Activated CD8-positive, alpha-beta memory T cell treated with anti-CD3 and anti-CD28 coated beads, Interleukin-2, amount 50 U/mL, for 24 hours (primary cell): Measurements from ENCODE around the gene NHSL2.
"Not testable (repeated sequence)": the region's sequence is repeated elsewhere in the genome, so short reads cannot be mapped to it uniquely, and the experiment has no call there.

Experiments used
- DNase-seq: peaks from one replicate; pipeline ENCODE4 v3.0.0-alpha.2; 2020; ENCODE audit errors: extremely low read depth

Gene NHSL2

DNA sequence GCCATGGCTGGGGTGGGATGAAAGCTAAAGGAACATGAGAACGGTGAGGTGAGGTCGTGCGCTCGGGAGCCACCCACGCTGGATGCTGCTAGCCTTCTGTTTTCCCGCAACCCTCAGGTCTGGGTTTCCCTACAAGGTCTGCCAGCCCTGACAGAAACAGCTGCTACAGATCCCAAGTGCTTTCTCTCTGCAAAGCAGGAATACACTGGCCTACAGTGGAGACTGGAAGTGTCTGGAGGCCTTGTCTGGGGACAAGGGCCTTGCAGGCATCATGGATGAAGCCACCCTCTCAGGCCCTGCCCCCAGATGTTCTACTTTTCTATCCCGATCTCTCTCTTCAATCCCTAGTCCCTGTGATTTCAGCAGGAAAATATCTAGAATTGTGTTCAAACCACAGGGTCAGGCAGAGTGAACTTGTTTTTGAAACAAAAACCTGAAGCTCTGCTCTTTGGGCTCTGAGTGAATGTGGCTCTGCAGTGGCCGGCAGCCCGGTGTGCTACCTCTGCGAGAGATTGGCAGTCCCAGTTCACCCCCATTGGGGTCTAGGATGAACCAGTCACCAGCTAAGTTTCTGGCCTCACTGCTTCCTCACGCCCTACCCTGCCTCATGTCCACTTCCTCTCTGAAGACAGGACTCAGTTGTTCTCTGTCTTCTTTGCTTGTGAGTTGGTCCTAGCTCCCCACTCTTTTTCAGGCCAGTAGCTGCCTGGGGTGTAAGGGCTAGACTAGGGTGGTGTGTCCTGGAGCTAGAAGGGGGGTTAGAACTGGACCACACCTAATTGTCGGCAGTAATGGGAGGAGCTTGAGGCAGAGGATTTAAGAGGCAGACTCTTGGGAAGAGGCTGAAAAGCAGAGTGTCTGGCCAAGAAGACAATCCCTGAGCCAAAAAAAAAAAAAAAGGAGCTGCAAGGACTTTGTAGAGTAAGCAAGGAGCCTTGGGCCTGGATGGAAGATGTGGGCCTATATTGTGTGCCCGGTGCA is 131.5 kb downstream of the NHSL2 start:
- DNase-seq, result no peak

DNA sequence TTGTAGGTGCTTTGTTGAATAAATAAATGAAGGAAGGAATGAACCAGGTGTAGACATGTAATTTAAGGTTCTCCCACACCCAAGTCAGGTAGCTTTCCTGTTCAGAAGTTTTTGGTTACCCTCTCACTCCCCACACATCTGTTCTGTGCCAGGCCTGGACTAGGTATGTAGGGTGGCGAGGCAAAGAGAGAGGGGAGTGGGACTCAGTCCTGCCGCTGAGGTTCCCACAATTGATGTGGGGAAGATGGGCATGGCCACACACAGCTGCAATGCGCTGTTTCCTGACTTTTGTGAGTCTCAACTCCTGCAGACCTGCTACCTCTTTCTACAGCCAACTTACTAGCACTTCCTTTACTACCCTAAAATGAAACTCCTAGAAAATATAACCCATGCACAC is 132.2 kb downstream of the NHSL2 start:
- DNase-seq, result no peak

DNA sequence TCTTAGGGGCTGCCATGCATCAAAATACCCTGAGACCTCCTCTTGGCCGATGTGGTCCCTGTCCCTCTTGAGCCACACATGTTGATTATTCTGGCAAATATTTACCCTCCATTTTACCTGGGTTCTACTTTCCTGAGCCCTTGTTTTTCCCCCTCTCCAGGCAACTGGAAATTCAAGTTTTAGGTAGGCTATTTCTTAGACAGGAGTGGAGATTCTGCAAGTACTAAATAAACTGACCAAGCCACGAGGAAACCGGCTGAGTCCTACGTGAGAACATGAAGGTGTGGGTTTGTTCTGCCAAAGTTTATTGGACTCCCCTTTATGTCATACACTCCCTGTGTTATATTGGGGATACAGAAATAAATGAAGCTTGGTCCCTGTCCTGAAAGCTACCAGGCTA is 133.0 kb downstream of the NHSL2 start:
- no peak for DNase-seq

DNA sequence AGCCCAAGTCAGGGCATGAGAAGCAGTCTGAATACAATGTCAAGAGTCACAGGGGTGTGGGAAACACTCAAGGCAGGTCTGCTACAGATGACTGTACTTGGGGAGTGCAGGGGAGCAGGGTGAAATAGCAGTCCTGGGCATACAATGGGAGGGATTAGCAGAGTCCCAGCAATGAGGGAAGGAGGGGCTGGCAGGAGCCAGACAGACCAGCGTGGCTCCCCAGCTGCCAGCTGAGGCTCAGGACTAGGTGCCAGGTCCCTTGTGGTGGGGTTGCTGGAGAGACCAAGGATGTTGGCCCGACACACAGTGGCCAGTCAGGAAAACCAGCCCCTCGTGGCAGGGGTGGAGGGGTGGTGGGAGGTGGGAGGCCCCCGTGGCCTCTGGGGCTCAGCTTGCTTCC is 134.5 kb downstream of the NHSL2 start:
- DNase-seq, result no peak

DNA sequence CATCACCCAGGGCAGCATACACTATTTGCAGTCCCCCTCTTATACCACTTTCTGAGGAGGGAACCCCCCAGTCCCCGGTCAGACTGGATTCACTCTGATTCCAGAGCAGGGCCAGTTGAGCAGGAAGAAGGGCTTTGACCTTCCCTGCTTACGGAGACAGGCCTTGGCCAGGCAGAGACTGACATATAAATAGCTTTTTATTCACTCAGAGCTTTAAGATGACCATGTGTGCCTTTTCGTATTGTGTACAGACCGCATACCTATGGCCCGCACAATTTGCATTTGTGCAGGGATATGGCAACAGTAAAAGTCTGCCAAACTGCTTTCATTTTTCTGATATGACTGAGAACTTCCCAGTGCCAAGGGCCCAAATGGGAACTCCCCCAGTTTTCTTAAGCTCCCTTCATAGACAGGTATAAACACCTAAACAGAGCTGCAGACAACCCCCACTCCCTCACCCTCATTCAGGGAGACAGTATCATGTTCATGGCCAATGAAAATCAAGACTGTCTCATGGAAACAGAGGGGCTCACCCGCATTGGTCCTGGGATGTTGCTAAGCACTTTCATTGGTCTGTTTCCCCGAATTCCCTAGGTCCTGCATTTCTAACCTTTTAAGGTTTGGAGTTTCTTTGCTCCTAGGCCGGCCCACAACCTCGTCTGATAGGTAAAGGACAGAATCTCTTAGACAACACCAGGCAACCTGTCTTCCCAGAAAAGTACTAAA is 135.1 kb downstream of the NHSL2 start:
- no peak for DNase-seq

DNA sequence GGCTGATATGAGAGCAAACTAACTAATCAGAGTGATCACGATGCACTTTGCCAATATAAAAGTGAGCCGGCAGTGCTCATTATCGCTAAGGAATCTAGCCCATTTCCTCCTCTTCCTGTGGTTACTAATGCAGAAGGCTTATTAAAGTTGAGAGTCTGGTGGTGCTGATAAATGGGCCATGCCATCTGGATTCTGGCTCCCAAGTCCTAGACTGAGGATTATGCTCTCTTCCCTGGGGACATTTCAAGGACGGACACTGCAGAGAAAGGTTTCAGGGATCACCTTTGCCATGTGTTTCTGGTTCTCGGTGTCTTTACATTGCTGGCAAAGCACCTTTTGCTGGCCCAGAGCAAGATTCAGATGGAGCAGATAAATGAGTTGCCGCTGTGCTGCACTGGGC is 135.8 kb downstream of the NHSL2 start:
- no peak for DNase-seq

DNA sequence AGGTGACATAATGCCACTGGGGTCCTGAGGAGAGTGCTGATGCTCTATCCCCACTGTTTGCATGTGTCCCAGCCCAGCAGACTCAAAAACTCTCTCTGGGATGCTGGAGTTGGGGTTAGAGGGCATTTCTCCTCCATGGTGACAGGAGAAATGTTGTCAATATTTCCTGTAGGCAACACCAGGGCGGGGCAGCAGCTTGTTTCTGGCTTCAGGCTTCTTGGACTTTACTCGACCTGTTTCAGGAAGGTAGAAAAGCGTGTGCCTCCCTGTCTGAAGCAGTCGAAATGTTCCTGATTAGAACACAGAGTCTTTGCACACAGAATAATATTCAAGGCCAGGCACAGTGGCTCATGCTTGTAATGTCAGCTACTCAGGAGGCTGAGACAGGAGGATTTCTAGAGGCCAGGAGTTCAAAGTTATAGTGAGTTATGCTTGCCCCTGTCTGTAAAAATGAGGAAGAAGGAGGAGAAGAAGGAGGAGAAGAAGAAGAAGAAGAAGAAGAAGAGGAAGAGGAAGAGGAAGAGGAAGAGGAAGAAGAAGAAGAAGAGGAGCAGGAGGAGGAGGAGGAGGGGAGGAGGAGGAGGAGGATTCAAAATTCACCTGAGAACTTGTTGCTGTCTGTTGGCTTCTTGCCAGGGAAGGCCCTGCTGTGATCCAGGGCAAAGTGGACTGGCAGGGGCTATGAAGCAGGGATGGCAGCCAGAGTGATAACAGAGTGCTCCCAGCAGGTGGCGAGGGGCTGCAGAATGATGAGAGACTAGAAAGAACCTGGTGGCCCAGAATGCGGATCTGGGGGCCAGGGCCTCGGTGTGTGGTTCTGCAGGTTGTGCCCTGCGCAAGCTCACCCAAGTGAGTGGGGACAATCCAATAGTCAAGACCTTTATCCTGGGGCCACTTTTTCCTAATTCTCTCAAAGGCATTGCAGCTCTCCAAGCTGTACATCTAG is 138.1 kb downstream of the NHSL2 start:
- DNase-seq, result no peak

DNA sequence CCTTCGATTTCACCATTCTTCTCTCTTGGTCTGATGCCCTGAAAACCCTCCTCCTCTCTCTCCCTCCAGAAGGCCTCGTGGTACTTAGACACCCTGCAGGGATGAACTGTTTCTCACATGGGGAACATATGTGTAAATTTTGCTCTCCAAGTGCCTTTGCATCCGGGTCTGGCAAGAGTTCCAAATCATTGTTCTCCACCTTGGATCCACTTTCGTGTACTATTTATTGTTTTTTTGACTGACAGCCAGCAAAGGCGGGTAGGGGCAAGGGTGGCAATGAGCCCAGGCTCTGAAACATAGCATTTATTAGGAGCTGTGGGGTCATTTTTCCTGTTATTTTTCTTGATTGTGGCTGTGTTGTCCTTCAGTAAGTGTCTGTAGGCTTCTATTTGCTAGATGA is 139.4 kb downstream of the NHSL2 start:
- no peak for DNase-seq

DNA sequence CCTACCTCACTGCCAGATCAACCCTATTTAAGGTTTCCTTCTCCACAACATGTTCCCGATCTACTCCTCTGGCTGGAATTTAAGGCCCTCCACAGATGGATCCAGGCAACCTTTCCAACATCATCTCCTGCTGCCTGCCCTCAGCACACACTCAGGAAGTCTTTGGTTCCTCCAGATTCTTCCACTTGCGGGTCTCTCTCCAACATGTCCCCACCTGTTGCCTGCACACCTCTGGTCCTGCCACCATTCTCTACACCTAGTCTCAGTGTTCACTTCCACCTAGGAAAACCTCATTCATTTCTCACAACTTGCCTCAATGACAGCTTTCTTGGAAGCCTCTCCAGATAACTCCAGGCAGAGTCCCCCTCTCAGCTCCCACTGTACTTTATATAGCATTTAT is 140.9 kb downstream of the NHSL2 start:
- DNase-seq, result no peak

DNA sequence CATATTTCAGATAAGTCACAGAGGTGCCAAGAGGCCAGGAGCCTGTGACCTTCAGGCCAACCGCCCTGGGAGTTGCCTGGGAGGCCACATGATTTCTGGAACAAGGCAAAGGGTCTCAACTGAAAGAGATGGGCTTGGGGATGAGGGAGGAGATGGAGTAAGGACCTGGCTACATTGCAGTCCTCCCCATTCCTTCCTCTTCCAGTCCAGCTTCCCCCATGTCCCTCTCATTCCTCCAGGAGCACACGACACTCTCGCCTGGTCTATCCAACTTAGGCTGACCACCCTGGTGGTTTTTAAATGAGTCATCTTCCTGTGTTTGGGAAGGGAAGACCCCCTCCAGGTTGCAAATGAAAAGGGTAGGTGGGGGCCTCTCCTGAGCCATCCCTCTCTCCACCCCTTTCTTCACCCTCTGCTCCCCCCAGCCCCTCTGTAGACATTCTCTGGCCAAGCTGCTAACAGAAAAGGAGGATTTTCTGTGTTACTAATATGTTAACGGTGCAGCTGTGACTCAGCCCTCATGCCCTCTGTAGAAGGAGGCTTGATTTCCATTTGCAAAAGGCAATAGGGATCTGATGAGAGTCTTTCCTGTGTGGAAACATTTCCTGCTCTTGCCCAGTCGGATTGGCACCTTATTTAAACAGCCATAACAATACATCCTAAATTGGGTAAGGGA is 141.9 kb downstream of the NHSL2 start:
- DNase-seq, result no peak

DNA sequence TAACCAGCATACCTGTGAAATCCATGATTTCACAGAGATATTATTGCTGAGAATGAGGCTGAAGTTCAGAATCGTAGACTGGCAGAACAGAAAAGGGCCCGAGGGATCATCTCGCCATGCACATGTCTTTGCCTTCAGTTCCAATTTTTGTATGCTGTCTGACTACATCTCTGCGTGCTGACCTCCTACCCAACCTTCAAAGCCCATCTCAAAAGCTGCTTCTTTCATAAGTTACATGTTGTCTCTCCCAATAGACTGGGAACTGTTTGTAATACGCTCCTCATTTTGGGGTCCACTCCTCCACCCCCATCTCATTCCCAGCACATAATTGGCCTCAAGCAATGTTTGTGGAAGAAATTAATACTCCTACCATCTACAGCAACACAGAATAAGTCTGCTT is 142.9 kb downstream of the NHSL2 start:
- no peak for DNase-seq

DNA sequence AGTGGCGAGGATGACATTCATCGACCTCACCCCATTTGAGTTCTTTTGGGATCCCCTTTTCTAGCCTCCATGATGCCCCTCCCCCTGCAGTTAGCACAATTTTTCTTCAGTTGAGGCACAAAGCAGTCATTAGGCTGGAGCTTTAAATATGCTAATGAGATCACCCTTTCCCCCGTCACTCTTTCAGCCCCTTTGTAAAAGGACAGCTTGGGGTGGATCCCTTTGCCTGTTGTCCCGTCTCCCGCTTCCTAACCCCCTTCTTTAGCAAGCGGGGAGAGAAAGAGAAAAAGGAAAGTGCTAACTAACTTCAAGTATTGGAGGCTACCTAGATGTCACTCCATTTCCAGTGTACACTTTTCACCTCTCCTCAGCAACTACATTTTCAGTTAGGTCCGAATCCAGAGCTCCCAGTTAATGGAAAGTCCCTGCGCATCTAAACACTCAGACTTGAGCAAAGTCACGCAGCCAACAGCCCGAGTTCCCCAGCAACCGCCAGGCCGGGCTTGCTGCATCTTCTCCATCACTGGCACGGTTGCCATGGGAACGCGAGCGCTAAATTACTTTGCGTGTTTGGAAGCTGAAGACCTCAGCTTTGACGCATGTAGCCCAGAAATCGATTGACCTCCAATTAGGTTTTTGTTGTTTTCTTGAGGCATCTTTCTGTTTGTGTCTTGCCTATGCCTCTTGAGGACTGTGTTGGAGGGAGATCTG is 144.3 kb downstream of the NHSL2 start:
- no peak for DNase-seq

DNA sequence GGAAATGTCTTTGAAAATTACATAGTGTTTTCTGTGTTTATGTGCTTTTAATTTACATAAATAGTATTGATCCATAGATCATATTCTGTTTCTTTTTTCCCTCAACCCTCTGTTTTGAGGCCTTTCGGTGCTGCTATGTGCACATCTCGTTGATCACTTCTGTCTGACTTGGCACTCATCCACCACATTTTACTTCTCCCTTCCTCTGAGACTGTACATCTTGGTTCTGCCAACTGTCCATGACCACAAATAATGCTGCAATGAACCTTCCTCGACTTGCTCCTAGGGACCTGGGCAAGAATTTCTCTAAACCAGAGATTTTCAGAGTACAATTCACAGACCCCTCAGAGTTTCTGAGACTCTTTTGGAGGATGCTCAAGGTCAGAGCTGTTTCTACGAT is 146.7 kb downstream of the NHSL2 start:
- no peak for DNase-seq

DNA sequence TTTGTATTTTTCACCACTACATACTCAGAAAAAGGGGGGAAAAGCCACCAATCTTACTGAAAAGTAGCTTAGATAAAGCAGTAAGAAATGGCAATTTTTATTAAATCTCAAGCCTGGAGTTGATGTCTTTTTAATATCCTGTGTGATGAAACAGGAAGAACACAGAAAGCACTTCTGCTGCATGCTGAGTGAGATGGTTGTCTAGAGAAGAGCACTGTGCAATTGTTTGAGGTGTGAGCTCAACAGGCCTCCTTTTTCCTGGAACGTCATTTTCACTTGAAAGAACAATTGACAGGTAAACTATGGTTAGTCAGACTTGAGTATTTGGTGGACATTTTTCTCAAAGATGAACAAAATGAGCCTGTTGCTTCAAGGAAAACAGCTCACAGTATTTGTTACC is 147.2 kb downstream of the NHSL2 start:
- DNase-seq, result no peak

DNA sequence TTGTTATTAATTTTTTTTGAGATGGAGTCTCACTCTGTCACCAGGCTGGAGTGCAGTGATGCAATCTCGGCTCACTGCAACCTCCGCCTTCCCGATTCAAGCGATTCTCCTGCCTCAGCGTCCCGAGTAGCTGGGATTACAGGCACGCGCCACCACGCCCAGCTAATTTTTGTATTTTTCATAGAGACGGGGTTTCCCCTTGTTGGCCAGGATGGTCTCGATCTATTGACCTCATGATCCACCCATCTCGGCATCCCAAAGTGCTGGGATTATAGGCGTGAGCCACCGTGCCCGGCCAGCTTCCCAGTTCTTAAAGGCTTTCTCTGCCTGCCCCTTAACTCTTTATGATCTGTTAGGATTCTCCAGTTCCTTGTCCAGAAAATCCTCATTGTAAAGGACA is 147.7 kb downstream of the NHSL2 start:
- not testable (repeated sequence) for DNase-seq

DNA sequence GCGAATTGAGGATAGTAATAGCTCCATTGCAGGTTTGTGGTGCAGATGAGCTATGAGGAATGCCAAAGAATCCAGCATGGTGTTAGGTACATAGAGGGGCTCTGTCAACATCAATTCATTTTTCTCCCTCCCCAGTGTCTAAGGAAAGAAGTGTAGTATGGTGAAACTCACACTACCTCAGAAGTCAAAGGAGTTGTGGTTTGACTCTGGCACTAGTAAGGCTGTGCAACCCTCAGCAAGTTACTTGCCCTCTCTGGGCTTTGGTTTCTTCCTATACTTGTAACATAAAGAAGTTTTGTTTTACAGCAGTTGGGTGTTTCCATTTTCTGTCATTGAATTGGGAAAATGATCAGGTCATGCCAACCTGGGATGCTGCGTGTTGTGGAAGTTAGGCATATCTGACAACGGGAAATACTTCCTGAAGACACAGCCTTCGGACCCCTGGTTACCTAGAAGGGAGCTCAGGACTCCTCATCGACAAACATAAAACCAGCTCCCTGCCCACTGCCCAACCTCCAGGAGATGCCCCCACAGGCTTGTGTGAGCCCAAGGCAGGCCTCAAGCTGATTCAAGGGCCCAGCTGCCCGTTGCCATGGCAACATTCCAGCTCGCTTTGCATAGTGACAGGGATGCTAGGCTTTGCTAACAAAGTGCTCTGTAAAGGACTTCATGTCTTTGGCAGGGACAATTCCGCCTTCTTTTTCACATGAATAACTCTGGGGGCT is 149.7 kb downstream of the NHSL2 start:
- DNase-seq, result no peak

DNA sequence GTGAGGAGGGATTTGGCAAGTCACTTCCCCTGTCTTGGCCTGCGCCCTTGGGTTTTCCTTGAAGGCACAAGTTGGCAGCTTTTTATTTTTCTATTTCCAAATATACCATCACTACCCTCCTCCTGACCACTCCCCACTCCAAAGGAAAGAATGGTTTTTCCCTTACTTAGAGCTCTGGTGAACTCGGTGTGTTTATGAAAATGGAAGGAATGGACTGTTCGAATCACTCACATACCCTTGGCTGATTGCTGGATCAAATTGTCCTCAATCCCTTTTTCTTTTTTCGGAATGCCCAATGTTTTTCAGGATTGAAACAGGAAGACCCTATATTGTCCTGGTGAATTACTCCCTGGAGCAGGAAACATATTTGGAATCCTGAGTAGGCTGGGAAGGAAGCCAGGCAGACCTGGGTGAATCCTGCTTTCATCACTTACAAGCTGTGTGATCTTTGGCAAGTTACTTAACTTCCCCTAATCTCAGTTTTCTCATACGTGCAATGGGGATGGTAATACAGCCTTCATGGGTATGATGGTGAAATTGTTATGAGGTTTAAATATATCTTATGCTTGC is 150.4 kb downstream of the NHSL2 start:
- no peak for DNase-seq

DNA sequence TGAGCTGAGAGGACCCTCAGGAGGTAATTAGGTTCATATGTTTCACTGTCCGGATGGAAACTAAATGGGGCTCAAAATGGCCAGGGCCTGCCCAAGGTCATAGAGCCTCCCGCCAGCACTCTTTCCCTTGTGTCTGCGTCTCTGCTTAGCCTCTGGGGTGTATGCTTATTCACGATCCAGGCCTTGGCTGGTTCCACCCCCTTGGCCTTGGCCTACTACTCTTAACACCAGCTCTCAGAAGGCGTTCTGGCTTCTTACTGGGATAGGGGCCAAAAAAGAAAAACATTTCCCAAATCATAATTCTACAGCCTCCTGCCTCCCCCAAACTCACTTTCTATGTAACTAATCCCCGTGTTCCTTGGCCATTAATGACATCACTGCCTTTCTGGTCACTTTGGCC is 152.3 kb downstream of the NHSL2 start:
- DNase-seq, result no peak

DNA sequence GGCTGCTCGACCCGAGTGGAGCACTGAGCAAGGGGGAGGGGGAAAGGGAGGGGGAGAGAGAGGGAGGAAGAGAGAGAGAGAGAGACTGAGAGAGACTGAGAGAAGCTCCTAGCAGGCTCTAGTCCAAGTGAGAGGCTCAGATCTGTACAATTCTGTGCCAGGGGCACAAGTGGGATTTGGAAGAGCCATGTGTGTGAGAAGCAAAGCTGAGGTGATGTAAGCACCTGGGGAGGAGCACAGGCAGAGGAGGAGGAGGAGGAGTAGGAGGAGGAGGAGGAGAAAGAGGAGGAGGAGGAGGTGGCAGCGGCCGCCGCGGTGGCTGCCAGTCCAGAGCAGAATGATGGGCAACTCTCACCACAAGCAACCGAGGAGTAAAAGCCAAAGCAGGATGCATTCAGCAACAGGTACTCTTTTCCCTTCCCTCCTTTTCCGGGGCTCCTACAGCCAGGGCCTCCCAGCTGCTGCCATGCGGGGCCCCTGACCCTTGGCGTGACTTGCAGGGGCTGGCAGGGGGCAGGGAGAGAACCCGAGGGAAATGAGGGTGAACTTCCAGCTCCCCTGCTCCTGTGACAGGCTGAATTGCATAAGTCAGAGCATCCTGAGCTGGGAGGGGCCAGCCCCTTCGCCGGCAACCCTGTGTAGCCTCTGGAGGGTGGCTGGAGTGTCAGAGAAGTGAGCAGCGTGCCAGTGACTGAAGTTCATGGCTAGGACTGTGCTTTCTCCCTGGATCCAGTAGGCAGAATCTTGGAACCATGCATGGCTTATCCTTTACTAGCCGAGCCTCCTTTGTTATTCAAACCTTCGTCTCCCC is 158.9 kb downstream of the NHSL2 start:
- DNase-seq, result no peak
